Osteocyte (in vitro differentiated cells): Measurements from ENCODE around the gene C1RL. TPM values are rescaled to one million over a fixed set of nuclear protein-coding genes. Genes with fewer than 3 reads are reported as not detected.

Experiments used
- DNase-seq: peaks from one replicate; pipeline ENCODE4 v3.0.0; 2021; ENCODE audit warnings: mixed read lengths; ENCODE audit not compliant: unreplicated experiment; ENCODE audit errors: extremely low spot score
- H3K27ac Mint-ChIP-seq: one replicate; pipeline ENCODE4 v1.8.0; 2021; ENCODE audit warnings: mild to moderate bottlenecking, mixed read lengths; ENCODE audit not compliant: unreplicated experiment
- H3K27me3 Mint-ChIP-seq: one replicate; pipeline ENCODE4 v1.8.0; 2021; ENCODE audit warnings: mixed read lengths; ENCODE audit not compliant: unreplicated experiment
- H3K36me3 Mint-ChIP-seq: one replicate; pipeline ENCODE4 v1.8.0; 2021; ENCODE audit warnings: mixed read lengths; ENCODE audit not compliant: unreplicated experiment
- H3K4me1 Mint-ChIP-seq: one replicate; pipeline ENCODE4 v1.8.0; 2021; ENCODE audit warnings: mixed read lengths; ENCODE audit not compliant: unreplicated experiment
- H3K4me3 Mint-ChIP-seq: one replicate; pipeline ENCODE4 v1.8.0; 2021; ENCODE audit warnings: mild to moderate bottlenecking, moderate library complexity, mixed read lengths; ENCODE audit not compliant: unreplicated experiment
- H3K9me3 Mint-ChIP-seq: one replicate; pipeline ENCODE4 v1.8.0; 2021; ENCODE audit warnings: mixed read lengths; ENCODE audit not compliant: unreplicated experiment
- total RNA-seq: library from RNA; stranded (reverse); gene quantifications from 2 replicates; pipeline ENCODE4 v1.2.1, GENCODE V29; 2021
- TF ChIP-seq, protein P1 (sequence below): fragments of 200-600 bp; sonication (generic); IDR thresholded peaks from 2 replicates; pipeline ENCODE4 v1.5.0; 2021; ENCODE audit warnings: antibody characterized with exemption, mild to moderate bottlenecking, moderate library complexity

The C1RL gene
- total RNA-seq, 1 donor from 2014 or later = 22.3 TPM

DNA sequence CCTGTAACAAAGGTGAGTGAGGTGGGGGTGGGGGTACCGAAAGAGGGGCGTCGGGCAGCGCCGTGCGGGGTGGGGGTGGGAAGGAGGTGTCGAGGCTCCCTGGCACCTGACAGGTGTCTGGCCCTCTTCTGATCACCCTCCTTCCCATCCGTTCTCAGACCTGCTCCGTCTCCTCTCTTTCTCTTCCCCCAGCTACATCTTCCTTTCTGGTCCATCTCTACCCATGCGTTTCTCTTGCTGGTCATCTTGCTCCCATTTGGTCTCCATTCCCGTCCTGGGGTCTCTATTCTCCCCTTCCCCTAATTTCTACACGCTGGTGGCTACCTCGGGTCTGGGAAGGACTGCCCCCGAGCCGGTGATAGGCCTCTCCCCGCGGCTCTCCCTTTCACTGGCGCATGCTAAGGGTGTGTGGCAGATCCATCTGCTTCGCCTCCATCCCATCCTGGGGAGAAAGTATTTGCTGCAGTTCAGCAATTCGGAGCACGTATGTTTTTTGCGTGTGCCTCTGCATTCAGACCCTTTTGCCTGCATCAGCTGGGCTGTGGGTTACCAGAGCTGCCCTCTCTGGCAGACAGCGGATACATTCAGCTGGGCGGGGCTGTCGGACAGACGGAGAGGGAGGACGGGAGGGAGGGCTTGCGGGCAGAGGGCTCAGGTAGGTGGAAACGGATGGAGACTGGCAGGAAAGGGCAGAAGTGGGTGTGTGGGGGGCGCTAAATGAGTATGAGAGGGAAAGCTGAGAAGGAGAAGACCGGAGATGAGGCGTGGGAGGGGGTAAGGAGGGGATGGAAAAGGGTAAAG lies 21.9 kb upstream of the C1RL start:
- TF ChIP-seq, protein P1, sequence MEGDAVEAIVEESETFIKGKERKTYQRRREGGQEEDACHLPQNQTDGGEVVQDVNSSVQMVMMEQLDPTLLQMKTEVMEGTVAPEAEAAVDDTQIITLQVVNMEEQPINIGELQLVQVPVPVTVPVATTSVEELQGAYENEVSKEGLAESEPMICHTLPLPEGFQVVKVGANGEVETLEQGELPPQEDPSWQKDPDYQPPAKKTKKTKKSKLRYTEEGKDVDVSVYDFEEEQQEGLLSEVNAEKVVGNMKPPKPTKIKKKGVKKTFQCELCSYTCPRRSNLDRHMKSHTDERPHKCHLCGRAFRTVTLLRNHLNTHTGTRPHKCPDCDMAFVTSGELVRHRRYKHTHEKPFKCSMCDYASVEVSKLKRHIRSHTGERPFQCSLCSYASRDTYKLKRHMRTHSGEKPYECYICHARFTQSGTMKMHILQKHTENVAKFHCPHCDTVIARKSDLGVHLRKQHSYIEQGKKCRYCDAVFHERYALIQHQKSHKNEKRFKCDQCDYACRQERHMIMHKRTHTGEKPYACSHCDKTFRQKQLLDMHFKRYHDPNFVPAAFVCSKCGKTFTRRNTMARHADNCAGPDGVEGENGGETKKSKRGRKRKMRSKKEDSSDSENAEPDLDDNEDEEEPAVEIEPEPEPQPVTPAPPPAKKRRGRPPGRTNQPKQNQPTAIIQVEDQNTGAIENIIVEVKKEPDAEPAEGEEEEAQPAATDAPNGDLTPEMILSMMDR = no peak
- Mint-ChIP-seq H3K9me3 (no peaks in the 10 kb centered on the region), H3K36me3 (peaks cover 4% of the 10 kb centered on the region), H3K27me3 (peaks cover 16% of the 10 kb centered on the region), H3K4me1 (peaks cover 24% of the 10 kb centered on the region), H3K4me3 (peak overlapping the region; percentile 75), H3K27ac (peak overlapping the region; percentile 42)
- DNase-seq = no peak

DNA sequence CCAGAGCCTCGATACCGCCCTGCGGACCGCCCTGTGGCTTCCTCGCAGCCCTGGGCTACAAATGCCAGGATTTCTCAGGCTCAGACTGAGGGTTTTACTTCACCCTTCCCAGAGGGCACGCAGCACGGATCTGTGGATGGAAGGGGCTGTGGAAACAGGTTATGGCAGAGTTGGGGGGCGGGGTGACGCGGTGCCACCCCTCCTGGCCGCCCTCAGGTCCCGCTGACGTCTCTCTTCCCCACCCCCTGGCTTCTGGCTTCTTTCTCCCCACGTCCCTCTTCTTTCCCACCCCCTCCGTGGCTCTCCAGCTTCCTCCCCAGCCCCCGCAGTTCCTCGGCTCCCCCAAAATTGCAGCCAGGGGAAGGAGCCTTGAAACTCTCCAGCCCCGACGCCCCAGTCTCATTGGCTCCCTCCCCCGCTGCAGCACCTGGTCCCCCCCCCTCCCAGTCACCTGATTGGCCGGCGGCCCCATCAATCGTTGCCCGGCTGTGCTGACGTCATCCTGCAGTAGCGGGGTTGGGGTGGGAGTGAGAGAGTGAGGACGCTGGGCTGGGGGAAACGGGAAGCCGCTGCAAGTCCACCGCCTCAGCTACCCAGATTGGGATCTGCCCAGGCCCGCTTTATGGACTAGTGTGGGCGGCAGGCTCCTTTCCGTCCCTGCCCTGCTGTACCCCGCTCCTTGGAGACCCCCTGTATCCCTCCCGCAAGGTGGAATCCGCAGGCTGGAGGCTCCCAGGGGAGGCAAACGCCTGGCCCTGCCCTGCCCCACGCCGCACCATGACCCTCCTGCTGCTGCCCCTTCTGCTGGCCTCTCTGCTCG lies 21.1 kb upstream of the C1RL start, which contains the start of gene CLSTN3:
CLSTN3 (plus strand) TSS at position 500 of the 820 bp plus-strand sequence; CDS start at position 778, 278 bp downstream.
- Mint-ChIP-seq H3K27me3 (peaks cover 16% of the 10 kb centered on the region), H3K27ac (peak within 1 kb of the TSS; percentile 42), H3K4me1 (peaks cover 24% of the 10 kb centered on the region), H3K4me3 (peak within 1 kb of the TSS; percentile 75), H3K9me3 (no peaks in the 10 kb centered on the region), H3K36me3 (peaks cover 4% of the 10 kb centered on the region)
- DNase-seq = no peak
- TF ChIP-seq, protein P1 = no peak

DNA sequence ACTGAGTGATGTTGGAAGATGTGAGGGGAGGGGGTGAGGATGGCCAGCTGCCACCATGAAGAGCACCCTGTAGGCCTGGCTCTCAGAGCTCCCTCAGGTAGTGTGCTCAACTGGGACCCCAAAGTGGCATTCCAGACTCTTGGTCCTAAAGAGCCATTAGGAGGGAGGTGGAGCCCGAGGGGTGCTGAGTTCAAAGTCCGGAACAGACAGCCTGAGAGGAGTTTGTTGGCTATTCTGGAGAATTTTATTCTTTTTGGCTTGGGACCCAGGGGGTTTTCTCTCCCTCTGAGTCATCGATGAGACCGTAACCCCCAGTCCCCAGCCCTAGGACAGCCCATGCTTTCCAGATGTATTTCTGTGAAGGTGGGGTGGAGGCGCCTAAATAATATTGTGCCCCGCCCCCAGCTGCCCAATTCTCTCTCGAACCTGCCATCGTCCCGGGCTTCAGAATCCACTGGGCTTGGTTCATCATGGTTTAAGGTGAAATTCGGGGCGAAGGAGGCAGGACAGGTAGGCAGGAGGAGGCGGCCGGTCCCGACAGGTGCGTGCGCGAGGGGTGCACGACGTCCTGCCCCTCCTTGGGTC lies 20.4 kb upstream of the C1RL start:
- Mint-ChIP-seq H3K27me3 (peaks cover 16% of the 10 kb centered on the region), H3K36me3 (peaks cover 4% of the 10 kb centered on the region), H3K9me3 (no peaks in the 10 kb centered on the region), H3K27ac (no peak overlapping the region), H3K4me3 (peak overlapping the region; percentile 75), H3K4me1 (peaks cover 24% of the 10 kb centered on the region)
- TF ChIP-seq, protein P1 = no peak
- no peak for DNase-seq

DNA sequence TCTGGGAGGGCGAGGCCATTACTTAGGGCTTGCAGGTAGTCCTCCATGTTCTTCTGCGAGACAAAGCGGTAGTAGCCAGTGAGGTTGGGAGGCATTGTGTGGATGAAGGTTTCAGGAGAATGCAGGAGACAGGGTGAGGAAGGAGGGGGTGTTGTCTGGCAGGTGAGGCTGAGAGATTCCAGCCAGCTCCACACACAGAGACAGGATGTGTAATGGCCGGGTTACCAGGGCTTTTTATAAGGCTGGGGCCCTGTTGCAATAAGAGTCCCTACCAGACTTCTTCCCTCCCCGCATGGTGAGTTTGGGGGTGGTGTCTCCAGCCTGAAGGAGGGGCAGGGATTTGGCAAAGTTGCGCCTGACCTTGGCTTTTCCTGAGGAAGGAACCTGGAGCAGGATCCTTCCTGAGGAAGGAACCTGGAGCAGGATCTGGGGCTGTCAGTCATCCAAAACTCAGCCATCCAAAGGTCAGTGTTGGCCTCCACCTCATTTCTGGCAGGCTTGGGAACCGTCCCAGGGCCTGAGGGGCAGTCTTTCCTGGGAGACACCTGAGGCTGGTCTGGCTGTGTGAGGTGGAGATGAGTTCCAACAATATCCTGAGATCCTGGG lies 19.8 kb upstream of the C1RL start, which contains the start of gene RBP5:
RBP5 (minus strand) TSS at position 209 of the 606 bp plus-strand sequence; CDS start at position 95, 114 bp downstream.
- no peak within 1 kb of the TSS for H3K27ac Mint-ChIP-seq
- no peak for DNase-seq

More for the DNA sequence above, 19.8 kb upstream of the C1RL start, which contains the start of gene RBP5:
- Mint-ChIP-seq H3K4me1 (peaks cover 24% of the 10 kb centered on the region), H3K9me3 (no peaks in the 10 kb centered on the region), H3K27me3 (peaks cover 20% of the 10 kb centered on the region), H3K36me3 (peaks cover 4% of the 10 kb centered on the region), H3K4me3 (peak within 1 kb of the TSS; percentile 75)
- TF ChIP-seq, protein P1 = no peak
